Myocyte (in vitro differentiated cells): Measurements from ENCODE around the gene NPL. TPM values are rescaled to one million over a fixed set of nuclear protein-coding genes. Genes with fewer than 3 reads are reported as not detected.

Source experiments
- DNase-seq: peaks from one replicate; pipeline ENCODE4 v3.0.0-alpha.2; 2012; ENCODE audit warnings: low read depth
- total RNA-seq: library from RNA; depleted of rRNA; stranded (reverse); fragments of >200 nt; gene quantifications from 2 replicates; pipeline ENCODE4 v1.2.3, GENCODE V29; 2014

The NPL gene
- total RNA-seq, 1 donor from 2014 or later = 2.2 TPM

DNA sequence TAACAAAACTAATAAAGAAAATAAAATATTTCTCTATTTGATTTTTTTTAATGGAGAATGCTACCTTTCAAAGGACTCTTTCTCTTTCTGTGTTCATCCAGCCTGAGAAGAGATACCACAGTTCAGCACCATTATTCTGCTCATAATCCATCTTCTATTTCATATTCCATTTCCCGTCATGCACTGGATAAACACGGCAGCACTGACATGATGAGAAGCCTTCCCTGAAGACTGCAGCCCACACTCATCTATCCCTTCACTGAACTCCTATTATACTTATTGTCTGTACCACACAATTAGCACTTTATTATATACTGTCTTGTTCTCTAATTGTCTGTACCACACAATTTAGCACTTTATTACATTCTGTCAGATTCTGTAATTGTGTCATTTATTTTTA lies 10.7 kb upstream of the NPL start:
- DNase-seq = no peak

DNA sequence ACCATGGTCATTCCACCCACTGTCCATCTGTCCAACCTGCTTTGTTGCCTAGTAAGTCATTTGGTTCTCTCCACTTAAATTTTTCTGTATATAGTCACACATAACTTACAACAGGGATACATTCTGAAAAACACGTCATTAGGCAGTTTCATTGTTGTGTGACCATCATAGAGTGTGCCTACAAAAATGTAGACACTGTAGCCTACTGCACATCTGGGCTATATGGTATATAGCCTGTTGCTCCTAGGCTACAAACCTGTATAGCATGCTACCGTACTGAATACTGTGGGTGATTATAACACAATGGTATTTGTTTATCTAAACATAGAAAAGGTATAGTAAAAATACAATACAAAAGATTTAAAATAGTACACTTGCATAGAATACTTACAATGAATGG lies 10.0 kb upstream of the NPL start:
- DNase-seq = no peak

DNA sequence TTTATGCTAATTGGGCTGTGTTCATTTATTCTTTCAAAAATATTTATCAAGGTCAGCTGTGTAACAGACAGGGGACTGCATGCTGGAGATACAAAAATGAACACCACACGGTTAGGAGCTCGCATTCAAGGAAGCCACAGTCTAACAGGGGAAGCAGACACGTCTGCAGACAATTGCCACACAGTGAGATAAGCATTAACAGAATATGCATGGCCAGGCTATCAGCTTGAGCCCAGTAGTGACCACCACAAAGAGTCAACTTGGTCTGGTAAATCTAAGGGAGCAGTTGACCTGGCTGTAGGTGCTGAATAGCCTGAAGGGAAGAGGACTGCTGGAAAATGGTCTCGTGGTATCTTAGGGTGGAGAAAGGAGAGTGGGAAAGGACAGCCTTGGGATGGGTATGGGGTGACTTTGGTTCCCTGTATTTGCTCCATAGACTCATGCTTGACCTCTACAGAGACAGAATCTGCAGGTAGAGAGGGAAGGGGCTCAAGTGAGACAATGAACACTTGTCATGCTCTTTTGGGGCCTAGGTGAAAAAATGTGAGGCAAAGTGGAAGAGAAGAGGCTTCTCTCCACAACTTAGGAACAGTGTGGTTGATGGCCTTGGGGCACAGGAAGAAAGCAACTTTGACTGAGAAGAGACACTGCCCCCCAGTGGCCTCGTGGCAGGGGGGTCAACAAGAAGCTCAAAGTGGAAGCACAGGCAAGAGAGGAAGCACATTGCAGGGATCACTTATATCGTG lies 7.6 kb upstream of the NPL start:
- DNase-seq = peak; percentile 77

DNA sequence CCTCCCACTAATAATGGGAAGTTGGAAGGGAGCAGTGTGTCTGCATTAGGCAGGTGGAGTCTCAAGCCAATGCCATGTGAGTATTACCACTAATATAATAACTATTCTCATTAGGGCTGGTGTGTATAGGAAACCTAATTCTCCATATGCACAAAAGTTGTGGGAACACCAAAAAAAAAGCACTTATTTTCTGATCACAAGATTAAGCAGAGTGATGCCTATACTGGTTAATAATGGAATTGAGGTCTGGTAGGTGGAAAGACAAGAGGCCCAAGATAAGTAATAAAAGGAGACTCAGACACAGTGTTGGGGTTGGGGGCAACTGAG lies 7.0 kb upstream of the NPL start:
- no peak for DNase-seq

DNA sequence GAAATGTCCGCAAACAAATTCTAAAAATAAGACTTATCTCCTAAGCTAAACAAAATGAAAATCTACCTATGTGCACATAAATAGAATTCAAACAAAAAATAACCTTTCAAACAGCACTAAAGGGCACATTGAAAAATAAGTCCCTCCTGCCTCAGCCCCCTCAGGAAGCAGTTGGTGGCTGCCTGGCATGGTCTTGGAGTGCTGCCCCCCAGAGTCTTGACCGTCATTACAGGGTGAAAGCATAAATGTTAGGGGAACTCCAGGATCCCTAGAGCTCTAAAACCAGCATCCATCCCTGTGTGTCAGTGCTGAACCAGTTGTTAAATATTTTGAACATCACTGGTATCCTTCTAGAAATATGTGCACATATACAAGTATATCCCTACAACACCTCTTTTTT lies 6.5 kb upstream of the NPL start:
- DNase-seq = peak; percentile 18

DNA sequence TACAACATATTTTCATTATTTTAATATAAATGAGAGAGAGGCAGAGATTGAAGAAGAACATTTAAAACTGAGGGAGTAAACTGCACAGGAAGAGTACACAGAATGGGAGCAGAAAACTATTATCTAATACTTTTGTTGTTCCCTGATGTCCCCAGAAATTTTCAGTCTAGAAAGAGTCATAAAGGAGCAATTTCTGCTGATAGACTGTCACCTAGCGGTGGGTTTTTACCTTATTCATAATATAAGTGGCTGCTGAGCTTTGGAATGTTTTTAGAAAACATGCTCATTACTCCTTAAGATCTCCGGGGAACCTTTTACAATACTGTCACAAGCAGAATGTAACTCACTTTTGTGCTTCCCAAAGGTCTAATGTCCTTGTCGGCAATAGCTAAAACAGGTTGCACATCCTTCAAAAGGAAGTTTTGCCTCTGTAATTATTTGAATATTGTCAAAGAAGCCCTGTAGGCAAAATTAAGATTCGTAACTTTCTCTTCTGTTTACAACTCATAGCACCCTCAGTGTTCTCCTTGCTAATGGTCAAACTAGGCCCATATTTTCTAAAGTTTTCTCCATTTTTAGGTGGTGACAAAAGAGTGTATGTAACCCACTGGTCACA lies 4.9 kb upstream of the NPL start:
- peak; percentile 64 for DNase-seq

DNA sequence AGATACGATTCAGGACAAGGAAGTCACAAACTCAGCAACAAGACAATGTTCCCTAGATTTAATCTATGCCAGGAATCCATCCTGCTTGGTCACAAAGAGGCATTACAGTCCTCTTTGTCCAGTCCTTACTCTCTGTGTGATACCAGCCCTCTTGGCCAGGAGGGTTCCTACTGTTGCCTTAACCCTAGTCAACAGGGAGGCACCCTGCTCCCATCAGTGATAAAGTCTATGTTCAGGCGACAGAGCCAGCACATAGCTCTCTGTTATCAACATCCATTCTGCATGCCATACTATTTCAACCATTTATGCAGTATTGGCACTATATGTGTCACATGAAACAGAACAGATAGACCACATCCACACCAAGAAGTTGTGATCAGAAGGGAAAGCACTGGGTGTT lies 4.4 kb upstream of the NPL start:
- DNase-seq = no peak

DNA sequence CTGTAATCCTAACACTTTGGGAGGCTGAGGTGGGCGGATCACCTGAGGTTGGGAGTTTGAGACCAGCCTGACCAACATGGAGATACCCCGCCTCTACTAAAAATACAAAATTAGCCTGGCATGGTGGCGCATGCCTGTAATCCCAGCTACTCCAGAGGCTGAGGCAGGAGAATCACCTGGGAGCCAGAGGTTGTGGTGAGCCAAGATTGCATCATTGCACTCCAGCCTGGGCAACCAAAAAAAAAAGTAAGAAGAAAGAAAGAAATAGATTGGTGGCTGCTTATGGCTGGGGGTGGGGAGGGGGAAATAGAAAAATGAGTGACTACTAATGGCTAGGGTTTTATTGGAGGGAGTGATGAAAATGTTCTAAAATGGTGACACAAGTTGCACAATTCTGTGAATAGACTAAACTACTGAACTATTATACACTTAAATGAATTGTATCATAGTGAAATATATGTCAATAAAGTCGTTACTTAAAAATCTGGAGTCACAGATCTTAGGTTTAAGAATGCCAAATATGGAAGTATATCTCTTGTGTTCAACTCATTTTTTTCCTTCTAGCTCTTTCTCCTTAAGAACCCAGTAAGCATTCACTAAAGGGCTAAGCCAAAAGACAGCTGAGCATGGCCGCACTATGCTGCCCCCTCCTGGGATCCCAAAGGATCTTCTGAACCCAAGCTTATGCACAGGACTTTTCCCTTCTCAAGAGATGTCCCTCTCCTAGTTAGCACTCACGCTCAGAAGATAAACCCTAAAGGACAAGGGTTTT lies 3.2 kb upstream of the NPL start:
- DNase-seq = peak; percentile 81

DNA sequence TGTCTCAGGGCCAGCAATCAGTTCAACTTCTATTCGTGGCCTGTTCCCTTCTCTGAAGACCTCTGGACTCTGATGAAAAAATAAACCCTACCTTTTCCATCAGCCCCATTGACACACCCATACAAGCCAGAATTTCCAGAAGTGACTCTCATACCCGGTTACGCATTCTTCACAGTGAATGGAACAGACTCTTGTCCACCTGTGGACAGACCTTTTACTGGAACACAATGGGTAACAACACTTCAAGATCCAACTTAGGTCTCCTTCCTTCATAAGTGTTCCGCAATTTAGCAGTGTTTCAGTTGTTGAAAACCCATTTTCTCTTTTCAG lies 2.6 kb upstream of the NPL start:
- no peak for DNase-seq

DNA sequence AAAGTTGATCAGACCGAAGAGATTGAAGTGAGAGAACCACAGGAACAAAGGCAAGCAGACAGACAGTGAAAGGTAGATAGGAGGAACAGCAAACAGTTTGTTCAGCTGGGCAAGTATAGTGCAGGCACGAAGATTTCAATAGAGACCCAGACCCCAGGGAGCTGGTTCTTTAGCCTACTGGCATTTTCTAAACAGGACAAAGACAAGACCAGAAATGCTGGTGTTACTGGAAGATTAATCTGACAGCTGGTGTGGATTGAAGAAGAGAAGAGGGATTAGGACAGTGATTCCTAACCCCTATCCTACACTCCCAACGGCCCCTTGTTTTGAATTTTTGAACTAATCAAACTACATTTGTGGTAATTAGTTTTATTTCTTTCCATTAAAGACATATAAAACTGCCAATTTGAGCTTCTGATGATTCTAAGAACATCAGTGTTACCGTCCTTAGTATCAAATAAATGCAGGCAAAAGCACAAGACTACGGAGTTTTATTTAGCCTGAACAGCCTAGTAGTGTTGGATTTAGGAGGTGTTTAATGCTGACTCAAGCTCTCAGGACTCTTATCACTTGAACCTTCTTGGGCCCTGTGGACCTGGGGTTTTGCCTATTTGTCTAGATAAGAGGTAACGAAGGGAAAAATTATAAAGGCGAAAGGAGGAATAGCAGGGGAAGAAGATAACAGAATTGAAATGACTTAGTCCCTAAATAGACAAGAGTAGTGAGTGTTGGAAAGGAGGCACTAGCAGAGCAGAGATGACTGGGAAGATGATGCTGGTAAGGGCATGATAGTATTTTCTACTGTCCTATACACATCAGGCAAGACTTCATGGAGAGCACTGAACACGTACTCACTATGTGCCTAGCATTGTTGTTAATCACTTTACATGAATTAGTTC lies 2.0 kb downstream of the NPL start:
- DNase-seq = no peak

DNA sequence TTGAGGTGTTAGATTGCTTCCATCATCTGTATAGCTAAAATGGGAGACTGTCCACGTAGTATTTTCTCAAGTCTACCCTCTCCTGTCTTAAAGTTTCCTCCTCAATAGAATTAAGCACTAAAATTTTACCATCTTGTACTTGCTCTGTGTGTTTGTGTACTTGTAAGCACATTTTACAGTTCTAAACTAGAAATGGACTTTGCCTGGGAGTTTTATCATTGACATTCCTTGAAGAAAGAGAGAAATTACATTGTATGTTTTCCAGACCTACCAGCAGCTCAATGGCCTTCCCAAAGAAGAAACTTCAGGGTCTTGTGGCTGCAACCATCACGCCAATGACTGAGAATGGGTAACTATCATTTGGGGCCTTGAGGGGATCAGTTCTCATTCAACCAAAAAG lies 4.5 kb downstream of the NPL start:
- no peak for DNase-seq

DNA sequence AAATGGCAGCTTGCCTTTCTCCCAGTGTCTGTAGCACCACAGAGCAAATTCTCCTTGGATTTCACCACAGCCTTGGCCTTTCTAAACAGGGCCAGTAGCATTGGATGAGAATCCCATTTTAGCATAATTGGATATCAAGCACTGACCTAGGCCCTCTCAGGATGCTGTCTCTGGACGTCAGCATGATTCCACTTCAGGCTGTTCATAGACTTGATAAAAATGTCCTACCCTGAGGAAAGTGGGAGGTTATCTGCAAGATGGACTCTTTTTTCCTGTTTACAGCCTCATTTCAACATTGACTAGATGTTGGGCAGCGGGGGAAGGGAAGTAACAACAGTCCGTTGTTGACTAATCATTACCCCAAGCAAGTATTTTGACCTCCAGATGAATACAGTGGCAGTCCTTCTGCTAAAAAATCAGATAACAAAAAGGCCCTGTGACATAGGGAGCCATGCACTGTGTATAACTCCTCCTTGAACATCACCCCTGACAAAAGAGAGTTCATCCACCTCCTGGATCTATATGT lies 5.2 kb downstream of the NPL start:
- no peak for DNase-seq

DNA sequence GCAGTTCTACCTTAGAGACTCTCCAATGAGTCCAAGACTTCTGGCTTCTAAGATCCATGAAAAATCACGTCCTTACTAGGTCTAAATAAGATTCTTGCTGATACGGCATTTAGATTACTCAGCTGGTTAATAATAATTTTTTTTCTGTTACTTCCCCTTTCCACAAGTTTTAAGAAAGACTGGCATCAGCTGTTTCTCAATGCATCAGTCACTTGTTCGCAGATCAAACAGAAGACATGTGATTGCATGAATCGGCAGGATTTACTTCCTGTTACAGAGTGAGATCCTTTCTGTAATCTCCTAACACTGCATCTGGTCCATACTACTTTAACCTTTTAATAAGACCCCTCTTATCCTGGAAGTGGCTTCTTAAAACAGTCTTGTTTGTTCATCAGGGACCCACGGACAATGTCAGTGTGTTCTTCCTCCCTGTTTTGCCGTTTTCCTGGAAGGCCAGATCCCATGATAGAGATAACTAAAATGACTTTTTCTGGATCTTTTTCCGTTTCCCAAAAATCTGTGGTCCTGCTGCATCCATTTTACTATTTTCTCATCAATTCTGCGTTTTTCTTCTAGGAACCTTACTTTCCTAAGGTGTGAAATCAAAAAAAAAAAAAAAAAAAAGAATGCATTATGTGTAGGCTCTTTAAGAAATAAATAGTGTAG lies 6.1 kb downstream of the NPL start:
- no peak for DNase-seq

DNA sequence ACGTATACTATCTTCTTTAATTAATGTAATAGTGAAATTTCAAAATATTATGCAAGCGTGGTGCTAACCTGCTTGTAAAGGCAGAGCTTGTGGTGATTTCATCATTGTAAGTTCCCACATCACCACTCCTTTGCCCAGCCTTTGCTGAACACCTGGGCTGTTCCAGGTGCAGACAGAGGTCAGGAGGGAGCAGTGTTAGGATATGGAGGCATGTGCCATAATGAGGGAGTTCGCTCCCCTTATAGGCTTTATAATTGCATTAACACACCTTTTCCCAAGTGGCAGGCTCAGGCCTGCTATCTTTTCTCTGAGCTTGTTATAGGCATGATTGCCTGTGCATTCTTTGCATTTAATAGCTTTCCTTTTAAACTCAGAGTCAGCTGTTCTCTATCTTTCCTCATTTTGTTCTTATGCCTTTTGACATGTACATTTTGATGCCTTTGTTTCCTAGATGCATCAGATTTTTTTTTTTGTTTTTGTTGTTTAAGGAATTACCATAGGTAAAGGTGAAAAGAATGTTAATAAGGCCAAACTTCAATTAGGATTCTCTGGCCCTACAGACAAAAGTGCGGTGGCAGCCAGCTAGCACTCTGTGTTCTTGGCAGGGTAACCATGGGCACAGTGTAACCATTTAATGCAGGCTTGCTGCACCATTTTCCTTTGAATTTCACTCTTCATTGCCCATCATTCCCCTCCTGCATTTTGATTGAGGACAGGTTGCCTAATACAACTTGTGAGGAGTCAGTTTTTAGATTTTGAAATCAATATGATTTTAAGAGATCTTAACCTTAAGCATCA lies 12.6 kb downstream of the NPL start:
- DNase-seq = no peak

DNA sequence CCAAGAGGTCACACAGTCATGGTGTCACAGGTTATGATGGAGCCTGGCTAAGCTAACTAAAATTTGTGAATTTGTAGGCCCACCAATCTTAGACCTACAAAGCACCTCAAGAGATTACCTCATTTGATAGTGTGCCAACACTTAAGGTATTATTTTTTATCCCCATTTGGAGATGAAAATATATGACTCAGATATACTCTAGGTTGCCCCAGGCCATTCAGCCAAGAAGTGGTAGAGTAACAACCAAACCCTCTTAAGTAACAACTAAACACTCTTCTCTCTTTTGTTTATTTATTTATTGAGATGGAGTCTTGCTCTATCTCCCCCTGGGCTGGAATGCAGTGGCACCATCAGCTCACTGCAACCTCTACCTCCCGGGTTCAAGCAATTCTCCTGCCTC lies 14.3 kb downstream of the NPL start:
- no peak for DNase-seq

DNA sequence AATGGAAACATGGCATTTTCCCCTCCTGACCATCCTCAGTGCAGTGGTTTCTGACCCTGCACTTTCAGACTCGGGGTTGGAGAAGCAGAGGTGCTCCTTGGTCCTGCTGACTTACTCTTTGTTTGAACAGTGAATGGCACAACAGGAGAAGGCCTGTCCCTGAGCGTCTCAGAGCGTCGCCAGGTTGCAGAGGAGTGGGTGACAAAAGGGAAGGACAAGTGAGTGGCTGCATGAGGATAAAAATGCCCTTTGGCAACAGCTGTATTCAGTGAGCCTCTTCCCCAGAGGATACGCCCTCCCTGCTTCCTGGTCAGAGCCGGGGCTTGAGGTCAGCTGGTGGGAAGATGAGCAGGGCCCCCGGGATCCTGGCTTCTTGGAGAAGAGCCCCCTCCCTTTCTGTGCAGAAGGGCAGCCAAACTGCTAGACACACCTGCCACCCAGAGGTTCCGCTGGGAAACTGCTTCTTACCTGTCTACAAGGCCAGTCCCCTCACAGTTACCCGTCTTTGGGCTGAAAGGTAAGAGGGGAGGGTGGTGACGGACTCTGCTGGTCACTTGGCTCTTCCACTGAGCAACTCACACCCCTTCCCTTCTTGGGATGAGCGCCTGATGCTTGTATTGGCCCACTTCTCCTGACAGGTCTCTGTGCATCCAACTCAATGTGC lies 16.6 kb downstream of the NPL start:
- no peak for DNase-seq

DNA sequence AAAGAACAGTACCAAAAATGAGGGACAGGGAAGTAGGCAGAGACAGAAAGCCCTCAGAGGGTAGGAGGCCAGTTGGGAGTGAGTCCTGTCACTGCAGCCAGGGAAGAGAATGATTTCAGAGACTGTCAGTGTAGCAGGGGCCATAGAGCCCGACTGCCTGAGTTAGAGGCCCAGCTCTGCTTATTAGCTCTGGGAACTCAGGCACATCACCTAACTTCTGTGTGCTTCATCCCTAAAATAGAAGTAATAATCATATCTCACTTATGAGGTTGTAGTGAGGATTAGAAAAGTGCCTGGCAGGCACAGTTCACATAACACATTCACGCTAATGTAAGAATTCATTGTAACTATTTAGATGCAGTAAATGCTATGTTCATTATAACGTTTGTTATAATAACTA lies 18.3 kb downstream of the NPL start:
- no peak for DNase-seq

DNA sequence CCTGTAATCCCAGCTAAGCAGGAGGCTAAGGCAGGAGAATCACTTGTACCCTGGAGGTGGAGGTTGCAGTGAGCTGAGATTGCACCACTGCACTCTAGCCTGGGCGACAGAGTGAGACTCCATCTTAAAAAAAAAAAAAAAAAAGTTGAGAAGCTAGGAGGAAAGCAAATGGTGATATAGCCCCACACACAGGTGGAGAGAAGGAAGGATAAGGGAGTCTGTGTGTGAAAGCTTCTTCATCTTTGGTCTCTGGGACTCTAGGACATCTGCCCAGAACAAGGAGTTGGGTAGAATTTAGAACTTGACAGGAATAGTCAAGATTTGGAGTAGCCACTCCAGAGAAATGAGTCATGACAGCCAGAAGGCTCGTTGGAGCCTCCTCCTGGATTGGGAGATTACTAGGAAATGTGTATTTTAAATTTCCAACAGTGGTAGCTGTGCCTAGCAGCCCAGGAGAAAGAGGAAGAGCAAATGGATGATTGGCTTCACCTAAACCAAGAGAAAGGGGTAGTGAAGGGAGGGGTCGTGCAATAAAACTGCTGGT lies 19.9 kb downstream of the NPL start:
- DNase-seq = peak; percentile 10

DNA sequence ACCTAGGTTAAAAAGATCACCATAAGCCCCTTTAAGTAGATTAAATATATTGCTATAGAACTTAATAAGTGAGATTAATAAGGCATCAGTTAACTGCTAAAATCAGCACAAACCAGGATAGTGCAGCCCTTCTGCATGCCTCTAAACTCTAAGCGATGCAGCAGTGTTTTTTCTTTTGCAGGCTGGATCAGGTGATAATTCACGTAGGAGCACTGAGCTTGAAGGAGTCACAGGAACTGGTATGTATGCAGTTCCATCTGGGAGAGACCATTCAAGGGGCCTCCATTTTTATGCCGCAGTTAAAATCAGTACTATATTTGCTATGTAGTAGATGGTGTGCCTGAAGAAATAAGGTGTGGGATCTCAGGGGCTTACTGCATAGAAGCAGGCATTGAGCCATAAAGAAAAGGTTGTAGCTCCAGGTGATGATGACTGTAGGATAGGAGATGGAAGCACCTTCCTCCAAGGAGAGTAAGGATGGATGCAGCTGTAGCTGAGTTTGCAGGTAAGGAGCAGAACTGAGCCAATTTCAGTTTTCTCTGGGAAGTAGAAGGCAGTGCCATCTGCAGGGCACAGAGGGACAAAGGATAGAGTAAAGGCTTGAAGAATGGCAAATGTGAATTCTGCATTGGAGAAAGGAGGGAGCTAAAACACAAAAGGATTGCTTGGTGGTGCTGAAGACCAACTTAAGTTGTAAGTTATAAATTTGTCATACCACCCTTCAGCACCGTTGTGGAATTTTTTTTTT lies 22.6 kb downstream of the NPL start:
- DNase-seq = no peak
